HepG2 (cell line): ENCODE data around the gene CDC20B. TPM values are rescaled to one million over a fixed set of nuclear protein-coding genes. Genes with fewer than 3 reads are reported as not detected.

Experiments
- ATAC-seq: fragments of 200-7000 bp; cut with Tn5 transposase; 3 replicates; pipeline ENCODE4 v1.9.1; 2020; ENCODE audit warnings: mild to moderate bottlenecking, moderate library complexity
- BruUV-seq: library from RNA; stranded (reverse); fragments of 400-500 nt; replicated peaks from 2 replicates; lab custom pipeline; 2021; lab: Mats Ljungman, UMichigan
- CTCF ChIA-PET: fragments of 300-600 bp; formaldehyde crosslinking; extraction: SDS; loops from one replicate; lab custom pipeline; 2021; ENCODE audit warnings: low total read pairs, inconsistent platforms, low intra/inter-chr PET ratio; lab: Yijun Ruan, JAX
- POLR2A ChIA-PET: fragments of 350-600 bp; sonication (Branson Sonifier 250); formaldehyde crosslinking; loops from one replicate; lab custom pipeline; 2020; ENCODE audit warnings: antibody characterized with exemption, inconsistent platforms; lab: Yijun Ruan, JAX
- DNase-seq: peaks from one replicate; pipeline ENCODE4 v3.0.0-alpha.2; 2015; ENCODE audit warnings: low spot score
- FAIRE-seq: peaks from 3 replicates; lab custom pipeline; 2011; peaks lifted over from hg19 to GRCh38; lab: Jason Lieb, UNC
- H2AFZ ChIP-seq: one replicate; pipeline ENCODE4 v1.6.1; 2011; ENCODE audit warnings: low read length, inconsistent platforms
- H3K27ac ChIP-seq: fragments of 300-600 bp; 3 replicates; pipeline ENCODE4 v1.8.0; 2011; ENCODE audit warnings: mixed run types, mild to moderate bottlenecking, mixed read lengths, low read length, inconsistent platforms; ENCODE audit not compliant: insufficient read depth; ENCODE audit errors: extremely low read length
- H3K27me3 ChIP-seq, 2 experiments: fragments of 200-600 bp in 1 of 2; 2 replicates in 1 of 2; 3 replicates in 1 of 2; pipeline versions ENCODE4 v1.6.0 to v1.8.0; 2011; ENCODE audit warnings: low read length in 2 of 2, mild to moderate bottlenecking in 2 of 2, moderate library complexity in 2 of 2, inconsistent platforms in 1 of 2; ENCODE audit not compliant: insufficient read depth in 2 of 2, control insufficient read depth in 1 of 2
- H3K36me3 ChIP-seq, 2 experiments: fragments of 200-600 bp in 1 of 2; replicated peaks in 1 of 2; 2 replicates in 1 of 2; 3 replicates in 1 of 2; pipeline versions ENCODE4 v1.5.1 to v1.8.0; 2011; ENCODE audit warnings: low read length in 2 of 2, inconsistent platforms in 1 of 2; ENCODE audit not compliant: insufficient read depth in 2 of 2, control insufficient read depth in 1 of 2
- H3K4me1 ChIP-seq: 2 replicates; pipeline ENCODE4 v1.5.1; 2012; ENCODE audit warnings: low read length, inconsistent platforms; ENCODE audit not compliant: insufficient read depth
- H3K4me2 ChIP-seq: 2 replicates; pipeline ENCODE4 v1.6.0; 2011; ENCODE audit warnings: low read depth, low read length, inconsistent platforms
- H3K4me3 ChIP-seq, 3 experiments: fragments of 200-600 bp in 1 of 3; sonication (generic), shearing (Covaris generic) in 1 of 3; replicated peaks in 1 of 3; 2 replicates each; pipeline ENCODE4 v1.5.1; 2011 to 2016; ENCODE audit warnings: low read length in 3 of 3, inconsistent platforms in 2 of 3, low read depth in 2 of 3, mild to moderate bottlenecking in 2 of 3, control low read depth in 1 of 3, mixed read lengths in 1 of 3; ENCODE audit not compliant: insufficient read depth in 1 of 3
- H3K79me2 ChIP-seq: one replicate; pipeline ENCODE4 v1.6.1; 2011; ENCODE audit warnings: low read length, inconsistent platforms; ENCODE audit not compliant: insufficient read depth
- H3K9ac ChIP-seq: 2 replicates; pipeline ENCODE4 v1.6.0; 2011; ENCODE audit warnings: mild to moderate bottlenecking, low read depth, low read length, inconsistent platforms; ENCODE audit not compliant: insufficient read depth
- H3K9me3 ChIP-seq: 2 replicates; pipeline ENCODE4 v1.5.1; 2012; ENCODE audit warnings: mild to moderate bottlenecking, low read length
- H4K20me1 ChIP-seq: 2 replicates; pipeline ENCODE4 v1.6.0; 2011; ENCODE audit warnings: inconsistent platforms, mild to moderate bottlenecking, low read length, moderate library complexity; ENCODE audit not compliant: insufficient read depth
- ATRX ChIP-seq: sonication (generic); formaldehyde crosslinking; IDR thresholded peaks from 2 replicates; pipeline ENCODE4 v1.4.0; 2020; ENCODE audit warnings: missing genetic modification reagents, borderline replicate concordance
- CCAR2 ChIP-seq: fragments of 200-400 bp; formaldehyde crosslinking; optimal IDR thresholded peaks from 2 replicates; pipeline ENCODE3; 2018; ENCODE audit warnings: low read depth, mild to moderate bottlenecking, low read length, moderate library complexity
- CREB1 ChIP-seq, 2 experiments: fragments of 450-650 bp in 1 of 2; IDR thresholded peaks; 2 replicates each; pipeline ENCODE4 v1.6.1; 2016 to 2017; ENCODE audit warnings: control low read depth in 1 of 2, mild to moderate bottlenecking in 1 of 2, missing compliant biosample characterization in 1 of 2, missing genetic modification characterization in 1 of 2
- FOXA1 ChIP-seq, 2 experiments: fragments of 450-650 bp in 1 of 2; sonication (generic) in 1 of 2; formaldehyde crosslinking in 1 of 2; IDR thresholded peaks; 2 replicates each; pipeline versions ENCODE4 v1.4.0 to v1.6.1; 2016 to 2020; ENCODE audit warnings: missing genetic modification reagents in 1 of 2
- NFE2L1 ChIP-seq: sonication (generic); formaldehyde crosslinking; IDR thresholded peaks from 2 replicates; pipeline ENCODE4 v1.4.0; 2020; ENCODE audit warnings: missing genetic modification reagents, mild to moderate bottlenecking, borderline replicate concordance
- RAD21 ChIP-seq: fragments of 450-650 bp; formaldehyde crosslinking; IDR thresholded peaks from 2 replicates; pipeline ENCODE4 v1.5.0; 2020; ENCODE audit warnings: mild to moderate bottlenecking
- SP1 ChIP-seq, 2 experiments: fragments of 450-650 bp in 1 of 2; sonication (generic) in 1 of 2; formaldehyde crosslinking in 1 of 2; IDR thresholded peaks; 2 replicates each; pipeline versions ENCODE4 v1.4.0 to v1.6.1; 2016 to 2020; ENCODE audit warnings: missing genetic modification reagents in 1 of 2
- ZC3H13 ChIP-seq: sonication (generic); formaldehyde crosslinking; IDR thresholded peaks from 2 replicates; pipeline ENCODE4 v1.8.1; 2023; ENCODE audit warnings: mild to moderate bottlenecking, missing genetic modification reagents, moderate library complexity
- ZNF121 ChIP-seq: sonication (generic); formaldehyde crosslinking; IDR thresholded peaks from 2 replicates; pipeline ENCODE4 v1.5.0; 2020; ENCODE audit warnings: mild to moderate bottlenecking, missing genetic modification reagents
- ZNF225 ChIP-seq: sonication (generic); formaldehyde crosslinking; IDR thresholded peaks from 2 replicates; pipeline ENCODE4 v1.4.0; 2020; ENCODE audit warnings: mild to moderate bottlenecking, missing genetic modification reagents
- ZNF232 ChIP-seq: sonication (generic); formaldehyde crosslinking; IDR thresholded peaks from 2 replicates; pipeline ENCODE4 v1.4.0; 2020; ENCODE audit warnings: missing genetic modification reagents, borderline replicate concordance
- ZNF354B ChIP-seq: sonication (generic); formaldehyde crosslinking; IDR thresholded peaks from 2 replicates; pipeline ENCODE4 v1.8.0; 2022; ENCODE audit warnings: mild to moderate bottlenecking, missing genetic modification reagents
- ZNF569 ChIP-seq: sonication (generic); formaldehyde crosslinking; IDR thresholded peaks from 2 replicates; pipeline ENCODE4 v1.5.0; 2020; ENCODE audit warnings: mild to moderate bottlenecking, missing genetic modification reagents, moderate library complexity, borderline replicate concordance
- ZNF589 ChIP-seq: sonication (generic); formaldehyde crosslinking; conservative IDR thresholded peaks from 2 replicates; pipeline ENCODE4 v1.8.0; 2022; ENCODE audit warnings: mild to moderate bottlenecking, moderate library complexity, missing genetic modification reagents
- ZSCAN31 ChIP-seq: sonication (generic); formaldehyde crosslinking; IDR thresholded peaks from 2 replicates; pipeline ENCODE4 v1.5.0; 2020; ENCODE audit warnings: low read depth, mild to moderate bottlenecking, missing genetic modification reagents
- WGBS: methylation state at CpG from one replicate; pipeline ENCODE4 v1.1.6; 2017; ENCODE audit warnings: low lambda C conversion rate; 5-methylcytosine and 5-hydroxymethylcytosine counted together
- in situ Hi-C: cut with HindIII; loops from 2 replicates; pipeline ENCODE4 v1.10.0; 2017; ENCODE audit warnings: low pct_unique_long_range_greater_than_20kb; ENCODE audit not compliant: extremely low pct_ligation_motif_present
- intact Hi-C: fragments of 100-400 bp; cut with micrococcal nuclease; formaldehyde crosslinking; loops from one replicate; pipeline ENCODE4 v1.10.0; 2022; ENCODE audit not compliant: unreplicated experiment
- polyA plus RNA-seq, 8 experiments: library from polyadenylated mRNA; depleted of rRNA in 3 of 8; stranded (reverse) in 7 of 8; unstranded in 1 of 8; fragments of >200 nt; fragmentation: Illumina TruSeq in 4 of 8; extraction: Trizol in 4 of 8; gene quantifications; 2 replicates each; pipeline versions ENCODE4 v1.2.1 to v1.2.3, GENCODE V29; 2011 to 2016; ENCODE audit warnings: low read depth in 4 of 8, missing spikeins in 1 of 8, mixed read lengths in 1 of 8; ENCODE audit not compliant: insufficient read depth in 1 of 8
- total RNA-seq, 5 experiments: library from RNA; depleted of rRNA; stranded (reverse); fragments of >200 nt; fragmentation: Illumina TruSeq; extraction: Trizol; gene quantifications; 2 replicates each; pipeline ENCODE4 v1.2.3, GENCODE V29; 2016; ENCODE audit warnings: low read depth in 1 of 5
- TF ChIP-seq, protein P1 (sequence below): IDR thresholded peaks from 2 replicates; pipeline ENCODE4 v1.6.1; 2016; ENCODE audit warnings: low read depth
- TF ChIP-seq, protein P2 (sequence below): sonication (generic); formaldehyde crosslinking; conservative IDR thresholded peaks from 2 replicates; pipeline ENCODE4 v1.4.0; 2020; ENCODE audit warnings: missing genetic modification reagents

The CDC20B gene
- total and polyA plus RNA-seq, 2 of the 13 experiments (the other 11 are each of a cell fraction or from before 2014, with no cell fraction given): not detected

GRCh38 chr5:55081541-55081940 lies 91.4 kb downstream of the CDC20B start:
- H3K27me3 ChIP-seq: no peaks in the 10 kb centered on the region
- CTCF ChIA-PET: no interaction called here
- no peak overlapping the region for H3K9ac ChIP-seq
- H3K4me1 ChIP-seq: no peaks in the 10 kb centered on the region
- no peaks in the 10 kb centered on the region for H3K36me3 ChIP-seq
- ATAC-seq: no peak
- BruUV-seq: no TSS peak
- no peak overlapping the region for H3K4me3 ChIP-seq
- H3K4me2 ChIP-seq: no peak overlapping the region
- FAIRE-seq: no peak
- H3K79me2 ChIP-seq: no peaks in the 10 kb centered on the region
- in situ Hi-C loops: no loop called here
- H2AFZ ChIP-seq: no peak overlapping the region
- POLR2A ChIA-PET: no interaction called here
- TF ChIP-seq CREB1 (IDR thresholded peaks at IDR 0.05) (no peak), CREB1 (CRISPR knock-in tag; IDR thresholded peaks at IDR 0.05) (no peak), ATRX (CRISPR knock-in tag) (no peak), ZNF589 (CRISPR knock-in tag) (no peak), ZNF225 (CRISPR knock-in tag) (no peak), ZNF121 (no peak), CCAR2 (no peak), NFE2L1 (CRISPR knock-in tag) (no peak)
- TF ChIP-seq, protein P1, sequence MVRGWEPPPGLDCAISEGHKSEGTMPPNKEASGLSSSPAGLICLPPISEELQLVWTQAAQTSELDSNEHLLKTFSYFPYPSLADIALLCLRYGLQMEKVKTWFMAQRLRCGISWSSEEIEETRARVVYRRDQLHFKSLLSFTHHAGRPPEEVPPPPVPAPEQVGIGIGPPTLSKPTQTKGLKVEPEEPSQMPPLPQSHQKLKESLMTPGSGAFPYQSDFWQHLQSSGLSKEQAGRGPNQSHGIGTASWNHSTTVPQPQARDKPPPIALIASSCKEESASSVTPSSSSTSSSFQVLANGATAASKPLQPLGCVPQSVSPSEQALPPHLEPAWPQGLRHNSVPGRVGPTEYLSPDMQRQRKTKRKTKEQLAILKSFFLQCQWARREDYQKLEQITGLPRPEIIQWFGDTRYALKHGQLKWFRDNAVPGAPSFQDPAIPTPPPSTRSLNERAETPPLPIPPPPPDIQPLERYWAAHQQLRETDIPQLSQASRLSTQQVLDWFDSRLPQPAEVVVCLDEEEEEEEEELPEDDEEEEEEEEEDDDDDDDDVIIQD (CRISPR knock-in tag): no peak
- intact Hi-C loops: no loop called here
- DNase-seq: no peak
- no peaks in the 10 kb centered on the region for H3K9me3 ChIP-seq
- H4K20me1 ChIP-seq: no peaks in the 10 kb centered on the region
- no peak overlapping the region for H3K27ac ChIP-seq

DNA sequence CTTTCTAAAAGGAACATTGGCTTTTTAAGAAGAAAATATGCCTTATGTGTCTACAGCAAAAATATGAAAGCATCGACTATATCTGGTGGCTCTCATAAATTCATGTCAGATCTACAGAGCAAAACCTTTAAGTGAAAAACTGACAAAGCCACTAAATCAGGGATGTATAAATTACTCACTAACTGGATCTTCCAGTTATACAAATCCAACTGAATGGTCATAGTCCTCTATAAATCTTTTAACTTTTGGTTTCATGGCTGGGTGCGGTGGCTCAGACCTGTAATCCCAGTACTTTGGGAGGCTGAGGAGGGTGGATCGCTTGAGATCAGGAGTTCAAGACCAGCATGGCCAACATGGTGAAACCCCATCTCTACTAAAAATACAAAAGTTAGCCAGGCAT lies 99.8 kb downstream of the CDC20B start:
- H3K27me3 ChIP-seq: no peaks in the 10 kb centered on the region
- ChIA-PET POLR2A (no interaction called here), CTCF (no interaction called here)
- TF ChIP-seq SP1 (IDR thresholded peaks at IDR 0.05) (no peak), SP1 (CRISPR knock-in tag; IDR thresholded peaks at IDR 0.05) (no peak), ZSCAN31 (CRISPR knock-in tag) (no peak), ZNF232 (CRISPR knock-in tag) (no peak), ZC3H13 (CRISPR knock-in tag) (no peak), RAD21 (CRISPR knock-in tag) (no peak), ZNF569 (CRISPR knock-in tag) (no peak), FOXA1 (IDR thresholded peaks at IDR 0.05) (no peak), FOXA1 (CRISPR knock-in tag; IDR thresholded peaks at IDR 0.05) (no peak), ZNF354B (CRISPR knock-in tag) (no peak)
- TF ChIP-seq, protein P2, sequence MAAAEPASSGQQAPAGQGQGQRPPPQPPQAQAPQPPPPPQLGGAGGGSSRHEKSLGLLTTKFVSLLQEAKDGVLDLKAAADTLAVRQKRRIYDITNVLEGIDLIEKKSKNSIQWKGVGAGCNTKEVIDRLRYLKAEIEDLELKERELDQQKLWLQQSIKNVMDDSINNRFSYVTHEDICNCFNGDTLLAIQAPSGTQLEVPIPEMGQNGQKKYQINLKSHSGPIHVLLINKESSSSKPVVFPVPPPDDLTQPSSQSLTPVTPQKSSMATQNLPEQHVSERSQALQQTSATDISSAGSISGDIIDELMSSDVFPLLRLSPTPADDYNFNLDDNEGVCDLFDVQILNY: no peak
- intact Hi-C loops: no loop called here
- DNase-seq: no peak
- no peaks in the 10 kb centered on the region for H3K4me1 ChIP-seq
- H3K79me2 ChIP-seq: no peaks in the 10 kb centered on the region
- no peaks in the 10 kb centered on the region for H4K20me1 ChIP-seq
- H2AFZ ChIP-seq: no peak overlapping the region
- no peak for FAIRE-seq
- H3K27ac ChIP-seq: no peak overlapping the region
- H3K9me3 ChIP-seq: no peaks in the 10 kb centered on the region
- no peak overlapping the region for H3K9ac ChIP-seq
- in situ Hi-C loops: no loop called here
- no peak overlapping the region for H3K4me3 ChIP-seq
- H3K4me2 ChIP-seq: no peak overlapping the region
- no peak for ATAC-seq
- no peaks in the 10 kb centered on the region for H3K36me3 ChIP-seq
- BruUV-seq: no TSS peak
- 25% methylated on average over 3 of the region's 3 CpGs for WGBS
